OCI-LY7 (cell line): Measurements from ENCODE around the gene SLC25A5. TPM values are rescaled to one million over a fixed set of nuclear protein-coding genes. Genes with fewer than 3 reads are reported as not detected.

ENCODE experiments used
- BruUV-seq: library from RNA; stranded (reverse); fragments of 400-500 nt; replicated peaks from 2 replicates; lab custom pipeline; 2021; lab: Mats Ljungman, UMichigan
- CTCF ChIA-PET: fragments of 300-600 bp; sonication (Branson Sonifier 250); formaldehyde crosslinking; loops from one replicate; lab custom pipeline; 2022; ENCODE audit warnings: antibody characterized with exemption; ENCODE audit not compliant: unreplicated experiment; lab: Charles Lee
- POLR2A ChIA-PET: fragments of 300-600 bp; sonication (Branson Sonifier 250); formaldehyde crosslinking; loops from one replicate; lab custom pipeline; 2022; ENCODE audit warnings: antibody characterized with exemption; lab: Charles Lee
- DNase-seq: peaks from one replicate; pipeline ENCODE4 v3.0.0-alpha.2; 2015; ENCODE audit warnings: low spot score
- H2AFZ ChIP-seq: fragments of 200-600 bp; sonication (generic), shearing (Covaris generic); 2 replicates; pipeline ENCODE4 v1.6.1; 2014; ENCODE audit warnings: mild to moderate bottlenecking, antibody characterized with exemption, low read length, moderate library complexity
- H3K27ac ChIP-seq: fragments of 200-600 bp; sonication (generic); 2 replicates; pipeline ENCODE4 v1.5.1; 2014; ENCODE audit warnings: mixed run types, low read depth, mild to moderate bottlenecking, moderate library complexity, low read length, inconsistent platforms; ENCODE audit not compliant: poor library complexity, severe bottlenecking
- H3K36me3 ChIP-seq: fragments of 200-600 bp; sonication (generic); 2 replicates; pipeline ENCODE4 v1.6.1; 2014; ENCODE audit warnings: mild to moderate bottlenecking, antibody characterized with exemption, low read length, moderate library complexity, mixed read lengths; ENCODE audit not compliant: insufficient read depth
- H3K4me1 ChIP-seq: fragments of 200-600 bp; sonication (generic); 2 replicates; pipeline ENCODE4 v1.5.1; 2014; ENCODE audit warnings: mild to moderate bottlenecking, low read length; ENCODE audit not compliant: insufficient read depth, poor library complexity, severe bottlenecking
- H3K4me2 ChIP-seq: fragments of 200-600 bp; sonication (generic); 2 replicates; pipeline ENCODE4 v1.6.1; 2014; ENCODE audit warnings: mild to moderate bottlenecking, low read length
- H3K4me3 ChIP-seq: fragments of 200-600 bp; sonication (generic); 2 replicates; pipeline ENCODE4 v1.5.1; 2014; ENCODE audit warnings: mild to moderate bottlenecking, low read depth, low read length; ENCODE audit not compliant: poor library complexity, severe bottlenecking
- H3K79me2 ChIP-seq: fragments of 200-600 bp; sonication (generic); 2 replicates; pipeline ENCODE4 v1.6.1; 2016; ENCODE audit warnings: low read depth, mild to moderate bottlenecking, low read length, moderate library complexity, mixed read lengths; ENCODE audit not compliant: insufficient read depth
- H3K9me2 ChIP-seq: fragments of 200-600 bp; sonication (generic); 2 replicates; pipeline ENCODE4 v1.6.1; 2016; ENCODE audit warnings: mild to moderate bottlenecking, low read length, mixed read lengths; ENCODE audit not compliant: insufficient read depth
- H3K9me3 ChIP-seq: fragments of 200-600 bp; sonication (generic); 2 replicates; pipeline ENCODE4 v1.6.1; 2014; ENCODE audit warnings: mild to moderate bottlenecking, mixed run types, low read length, mixed read lengths
- H4K20me1 ChIP-seq: fragments of 200-600 bp; sonication (generic); 2 replicates; pipeline ENCODE4 v1.6.1; 2014; ENCODE audit warnings: mild to moderate bottlenecking, antibody characterized with exemption, low read length, moderate library complexity, mixed read lengths; ENCODE audit not compliant: insufficient read depth
- CTCF ChIP-seq: fragments of 200-600 bp; sonication (generic); conservative IDR thresholded peaks from 2 replicates; pipeline ENCODE4 v1.5.1; 2014; ENCODE audit warnings: mild to moderate bottlenecking, antibody characterized with exemption, low read length, moderate library complexity, mixed read lengths
- EZH2phosphoT487 ChIP-seq: fragments of 200-600 bp; sonication (generic); IDR thresholded peaks from 2 replicates; pipeline ENCODE4 v1.6.1; 2018; ENCODE audit warnings: low read depth, borderline replicate concordance, mild to moderate bottlenecking, mixed run types, antibody characterized with exemption, low read length, moderate library complexity, mixed read lengths
- intact Hi-C: fragments of 100-400 bp; cut with micrococcal nuclease; formaldehyde crosslinking; loops from one replicate; pipeline ENCODE4 v1.10.0; 2022; ENCODE audit not compliant: unreplicated experiment
- small RNA-seq: library from RNA; depleted of rRNA; stranded (forward); fragments of <200 nt; gene quantifications from one replicate; pipeline ENCODE3, GENCODE V24; 2014
- total RNA-seq, 2 experiments: library from RNA; depleted of rRNA in 1 of 2; stranded (reverse); fragments of >200 nt in 1 of 2; shearing (Covaris generic) in 1 of 2; gene quantifications; 2 replicates each; pipeline ENCODE4 v1.2.3, GENCODE V29; 2014 to 2022

SLC25A5 gene
- total RNA-seq, 2 experiments from 2014 or later = 231 to 525 TPM

- TF ChIP-seq EZH2phosphoT487 (no peak), CTCF (peak; percentile 86)
- peak; percentile 83 for DNase-seq
- no peaks in the 10 kb centered on the region for H3K36me3 ChIP-seq
- BruUV-seq = no TSS peak
- H3K4me2 ChIP-seq = no peak overlapping the region
- intact Hi-C loops = loop anchor here (1.0 to 10.0 kb wide), 4 partner anchors 56 to 212 kb away; partner anchors contain the start of genes NKRF and UBE2A
- POLR2A ChIA-PET = interaction anchor here (1.1 kb wide), 1 partner anchor 213 kb away, joined by 3 read pairs; no protein-coding TSS in a partner anchor
- H3K9me2 ChIP-seq = no peaks in the 10 kb centered on the region
- peak overlapping the region; percentile 94 for H2AFZ ChIP-seq
- peaks cover 4% of the 10 kb centered on the region for H3K4me1 ChIP-seq
- no peaks in the 10 kb centered on the region for H3K79me2 ChIP-seq
- no peak overlapping the region for H3K4me3 ChIP-seq
- no peak overlapping the region for H3K27ac ChIP-seq
- CTCF ChIA-PET = interaction anchor here (0.6 to 2.3 kb wide), 3 partner anchors 28 to 213 kb away, joined by 3 to 7 read pairs (median 4); no protein-coding TSS in a partner anchor
- H4K20me1 ChIP-seq = no peaks in the 10 kb centered on the region
- H3K9me3 ChIP-seq = no peaks in the 10 kb centered on the region
Measured at GRCh38 chrX:119516157-119516702, 48.0 kb downstream of the SLC25A5 start.

- Histone ChIP-seq H3K4me1 (peaks cover 4% of the 10 kb centered on the region), H3K9me2 (no peaks in the 10 kb centered on the region), H3K9me3 (no peaks in the 10 kb centered on the region), H3K36me3 (no peaks in the 10 kb centered on the region), H2AFZ (no peak overlapping the region), H3K4me3 (no peak overlapping the region), H4K20me1 (no peaks in the 10 kb centered on the region), H3K27ac (no peak overlapping the region), H3K4me2 (no peak overlapping the region), H3K79me2 (no peaks in the 10 kb centered on the region)
- CTCF ChIA-PET = no interaction called here
- POLR2A ChIA-PET = no interaction called here
- intact Hi-C loops = loop anchor here (5.0 to 10.0 kb wide), 2 partner anchors 54 to 104 kb away; partner anchors contain the start of gene UBE2A
- TF ChIP-seq EZH2phosphoT487 (no peak), CTCF (no peak)
- no peak for DNase-seq
- BruUV-seq = no TSS peak
Measured at GRCh38 chrX:119518371-119518770, 50.1 kb downstream of the SLC25A5 start.

Small RNA genes within 50 kb of the gene (small RNA-seq; reads per million reads assigned to genes)
- gene RNU1-67P (0.89 reads per million, percentile 41 among the genes with 10 or more reads in this experiment), gene RNY3P16 (not detected)

Other genes with a start within 250 kb of the SLC25A5 start
- gene PGRMC1, start 232.2 kb upstream of the SLC25A5 start, total RNA-seq (2014; rRNA removed; shearing (Covaris generic)) = 23.9 and 24.6 TPM in 2 replicates
- gene PGRMC1, start 232.2 kb upstream of the SLC25A5 start, total RNA-seq (2022) = 22.9 and 23.4 TPM in 2 replicates
- 10.6 and 13.7 TPM in 2 replicates for gene SLC25A43, start 69.1 kb upstream of the SLC25A5 start, total RNA-seq (2014; rRNA removed; shearing (Covaris generic))
- gene SLC25A43, start 69.1 kb upstream of the SLC25A5 start, total RNA-seq (2022) = 14.3 and 15.6 TPM in 2 replicates
- 37.2 and 50.7 TPM in 2 replicates for gene STEEP1, start 97.0 kb downstream of the SLC25A5 start, total RNA-seq (2014; rRNA removed; shearing (Covaris generic))
- 26.7 and 28.1 TPM in 2 replicates for gene STEEP1, start 97.0 kb downstream of the SLC25A5 start, total RNA-seq (2022)
- 21.8 and 30.0 TPM in 2 replicates for gene UBE2A, start 106.1 kb downstream of the SLC25A5 start, total RNA-seq (2014; rRNA removed; shearing (Covaris generic))
- gene UBE2A, start 106.1 kb downstream of the SLC25A5 start, total RNA-seq (2022) = 56.0 and 59.9 TPM in 2 replicates
- 10.7 and 11.9 TPM in 2 replicates for gene NKRF, start 138.0 kb downstream of the SLC25A5 start, total RNA-seq (2014; rRNA removed; shearing (Covaris generic))
- gene NKRF, start 138.0 kb downstream of the SLC25A5 start, total RNA-seq (2022) = 19.3 and 20.7 TPM in 2 replicates
- 145 and 182 TPM in 2 replicates for gene SEPTIN6, start 224.7 kb downstream of the SLC25A5 start, total RNA-seq (2014; rRNA removed; shearing (Covaris generic))
- 216 and 231 TPM in 2 replicates for gene SEPTIN6, start 224.7 kb downstream of the SLC25A5 start, total RNA-seq (2022)